ENCODE measurements around the gene JAM2.

Gene JAM2

DNA sequence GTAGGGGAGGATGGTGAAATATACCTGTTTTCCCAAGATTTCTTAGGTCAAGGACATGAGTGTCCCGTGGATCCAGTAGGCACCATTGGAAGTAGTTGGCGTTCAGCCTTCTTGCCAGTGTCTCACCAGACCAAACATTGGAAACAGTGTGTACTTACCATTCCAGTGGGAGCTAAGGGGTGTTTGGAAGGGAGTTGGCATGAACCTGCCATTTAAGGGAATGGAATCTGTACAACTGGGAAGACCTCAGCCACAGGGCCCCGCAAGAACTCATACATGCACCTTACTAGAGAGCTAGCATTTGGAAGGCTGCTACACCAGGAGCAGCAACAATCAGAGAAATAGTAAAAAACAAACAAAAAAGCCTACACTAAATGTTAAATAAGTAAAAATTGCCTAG, 82.9 kb downstream of the JAM2 start:
- no peak for DNase-seq

DNA sequence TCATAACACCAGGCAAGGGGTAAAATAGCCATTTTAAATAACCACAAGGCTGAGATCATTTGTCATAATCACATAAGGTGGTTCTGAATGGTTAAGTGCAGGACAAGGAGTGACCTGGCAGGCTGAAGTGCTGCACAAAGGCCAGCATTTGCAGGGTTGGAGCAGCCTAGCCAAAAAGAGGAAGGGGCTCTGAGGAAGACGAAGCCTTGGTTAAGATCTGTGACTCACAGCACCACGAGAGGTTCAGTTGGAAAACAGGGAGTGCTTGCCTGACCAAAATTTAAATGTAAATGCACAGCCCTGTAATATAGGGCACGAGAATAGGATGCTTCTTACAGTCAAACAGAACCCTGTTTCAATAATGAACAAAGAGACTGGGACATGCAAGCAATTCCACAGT, 83.6 kb downstream of the JAM2 start:
- DNase-seq, result peak; percentile 15

DNA sequence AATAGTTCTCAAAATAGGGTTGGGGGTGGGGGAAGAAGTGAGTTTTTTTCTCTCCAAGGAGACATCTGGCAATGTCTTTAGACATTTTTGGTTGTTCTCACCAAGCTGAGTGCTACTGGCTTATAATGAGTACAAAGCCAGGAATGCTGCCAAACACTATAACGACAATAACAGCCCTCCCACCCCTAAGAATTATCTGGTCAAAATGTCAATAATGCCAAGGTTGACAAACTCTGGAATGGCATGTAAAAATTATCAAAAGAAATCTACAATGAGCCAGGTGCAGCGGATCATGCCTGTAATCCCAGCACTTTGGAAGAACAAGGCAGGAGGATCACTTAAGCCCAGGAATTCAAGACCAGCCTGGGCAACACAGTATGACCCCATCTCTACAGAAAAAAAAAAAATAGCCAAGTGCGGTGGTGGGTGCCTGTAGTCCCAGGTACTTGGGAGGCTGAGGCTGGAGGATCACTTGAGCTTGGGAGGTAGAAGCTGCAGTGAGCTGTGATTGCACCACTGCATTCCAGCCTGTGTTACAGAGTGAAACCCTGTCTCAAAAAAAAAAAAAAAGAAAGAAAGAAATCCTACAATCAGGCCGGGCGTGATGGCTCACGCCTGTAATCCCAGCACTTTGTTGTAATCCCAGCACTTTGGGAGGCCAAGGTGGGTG, 93.2 kb downstream of the JAM2 start:
- DNase-seq, result no peak

DNA sequence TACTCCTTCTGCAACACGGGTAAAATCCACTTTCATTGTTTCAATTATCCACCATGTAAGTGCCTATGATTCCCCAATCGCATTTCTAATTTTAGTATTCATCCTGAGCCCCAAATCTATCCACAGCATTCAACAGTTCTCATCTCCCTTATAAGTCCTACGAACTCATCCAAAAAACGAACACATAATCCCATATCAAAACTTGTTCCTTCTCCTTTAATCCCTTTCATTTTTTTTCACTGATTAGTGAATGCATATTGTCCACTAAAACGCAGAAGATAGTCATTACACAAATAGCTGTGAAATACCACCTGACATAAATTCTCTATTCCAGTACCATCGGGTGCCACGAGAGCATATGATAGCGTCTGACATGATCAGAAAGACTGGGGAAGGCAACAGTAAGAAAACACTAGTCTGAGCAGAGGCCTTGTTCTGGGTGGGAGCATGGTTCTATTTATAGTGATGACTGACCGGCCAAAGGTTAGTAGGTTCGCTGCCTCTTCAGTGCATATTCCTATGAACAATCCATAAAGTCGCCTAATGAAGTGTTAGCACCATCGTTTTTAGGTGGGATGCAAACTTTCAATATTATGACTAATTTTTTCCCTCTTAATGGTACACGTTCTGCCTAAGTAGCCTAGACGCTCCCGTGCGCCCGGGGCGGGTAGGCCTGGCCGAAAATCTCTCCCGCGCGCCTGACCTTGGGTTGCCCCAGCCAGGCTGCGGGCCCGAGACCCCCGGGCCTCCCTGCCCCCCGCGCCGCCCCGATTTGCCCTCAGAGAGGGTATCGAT, 95.0 kb downstream of the JAM2 start:
- peak; percentile 57 for DNase-seq

DNA sequence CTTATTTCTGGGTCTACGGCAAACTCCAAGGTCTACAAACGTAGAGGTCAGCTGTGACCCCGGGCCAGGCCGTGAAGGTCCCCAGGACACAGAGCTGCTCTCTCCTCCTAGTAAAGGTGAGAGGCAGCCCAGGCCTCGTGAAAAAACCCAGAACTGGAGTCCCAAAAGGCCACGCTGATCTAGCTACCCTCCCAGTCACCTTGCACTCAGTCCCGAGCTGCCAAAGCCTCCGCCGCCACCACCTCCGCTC, 95.5 kb downstream of the JAM2 start:
- DNase-seq, result no peak

DNA sequence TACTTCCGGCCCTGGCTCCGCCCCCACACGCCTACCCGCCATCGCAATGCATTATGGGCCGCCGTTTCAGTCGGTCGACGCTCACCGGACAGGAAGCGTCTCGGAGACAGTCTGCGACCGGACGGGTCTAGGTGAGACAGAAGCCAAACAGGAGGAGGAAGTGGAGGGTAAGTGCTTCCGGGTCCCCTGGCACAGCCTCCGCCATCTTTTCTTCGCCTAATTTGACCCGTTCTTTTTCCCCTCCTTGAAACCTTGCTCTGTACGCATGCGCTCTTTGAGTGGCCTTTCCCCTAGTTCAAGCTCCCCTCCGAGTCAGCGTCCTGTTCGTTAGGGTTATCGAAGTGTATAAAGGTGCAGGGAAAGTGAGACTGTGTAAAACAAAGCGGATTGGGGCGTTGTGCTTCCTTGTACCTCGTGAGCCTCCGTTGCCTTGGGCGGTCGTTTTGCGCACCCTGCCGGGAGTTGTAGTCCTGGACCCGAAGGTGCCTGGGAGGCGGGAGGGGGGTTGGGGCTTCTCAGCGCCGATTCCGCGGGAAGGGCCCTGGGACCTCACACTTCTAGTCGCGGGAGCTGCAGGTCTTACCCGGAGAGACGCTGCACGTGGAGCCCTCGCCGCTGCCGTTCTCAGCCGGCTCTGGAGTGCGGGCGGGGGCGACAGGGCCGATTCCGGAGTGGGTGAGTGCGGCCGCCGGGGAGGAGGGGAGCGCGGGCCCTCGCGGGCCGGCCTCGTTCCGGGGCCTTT, 96.0 kb downstream of the JAM2 start, which contains the start of the genes ATP5PF and GABPA:
TSS of gene ATP5PF (minus strand) at position 1 of the 742 bp plus-strand sequence. CDS start 5,110 bp downstream, outside the sequence.
TSS of gene GABPA (plus strand) at position 69 of the 742 bp plus-strand sequence. CDS start 6,627 bp downstream, outside the sequence.
- DNase-seq, result peak; percentile 99

DNA sequence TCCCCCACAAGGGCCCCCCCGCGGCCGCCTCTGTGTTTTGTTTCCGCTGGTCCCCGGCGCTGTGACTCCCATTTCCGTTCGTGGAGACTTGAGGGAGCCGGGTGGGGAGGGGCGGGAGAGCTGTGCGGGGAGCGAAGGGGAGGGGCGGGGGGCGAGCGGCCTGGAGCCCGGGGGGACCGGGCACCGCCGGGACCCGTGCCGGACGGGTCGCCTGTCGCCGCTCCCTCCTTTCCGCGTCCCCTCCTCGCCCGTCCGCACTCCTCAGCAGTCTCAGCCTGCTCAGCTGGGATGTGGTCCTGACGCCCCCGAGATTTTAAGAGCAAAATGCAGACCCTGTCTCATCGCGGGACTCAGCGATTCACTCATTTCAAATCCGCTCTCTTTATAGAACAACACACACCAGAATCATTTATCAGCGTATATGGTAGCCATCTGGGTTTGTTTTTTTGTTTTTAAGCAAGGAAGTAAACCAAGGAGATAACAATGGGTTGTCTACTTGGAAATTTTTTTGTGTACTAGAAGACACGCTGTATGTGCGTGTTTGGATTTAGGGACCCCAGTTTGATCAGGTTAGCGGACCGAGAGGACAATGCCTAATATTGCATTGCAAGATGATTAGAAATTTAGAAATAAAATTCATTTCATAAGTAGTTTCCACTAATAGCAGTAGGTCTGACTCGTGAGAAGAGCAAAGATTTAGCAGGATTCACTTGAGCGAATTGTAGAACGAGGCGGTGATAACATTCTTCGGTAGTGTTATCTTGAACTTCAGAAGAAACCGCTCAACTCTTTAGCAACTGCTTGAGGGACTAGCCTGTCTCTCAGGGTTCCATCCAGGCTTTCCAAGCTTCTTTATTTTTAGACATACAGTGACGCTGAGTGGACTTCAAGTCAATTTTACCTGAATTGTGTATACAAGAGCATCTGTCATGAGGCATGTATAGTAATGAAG, 96.9 kb downstream of the JAM2 start:
- peak; percentile 83 for DNase-seq

DNA sequence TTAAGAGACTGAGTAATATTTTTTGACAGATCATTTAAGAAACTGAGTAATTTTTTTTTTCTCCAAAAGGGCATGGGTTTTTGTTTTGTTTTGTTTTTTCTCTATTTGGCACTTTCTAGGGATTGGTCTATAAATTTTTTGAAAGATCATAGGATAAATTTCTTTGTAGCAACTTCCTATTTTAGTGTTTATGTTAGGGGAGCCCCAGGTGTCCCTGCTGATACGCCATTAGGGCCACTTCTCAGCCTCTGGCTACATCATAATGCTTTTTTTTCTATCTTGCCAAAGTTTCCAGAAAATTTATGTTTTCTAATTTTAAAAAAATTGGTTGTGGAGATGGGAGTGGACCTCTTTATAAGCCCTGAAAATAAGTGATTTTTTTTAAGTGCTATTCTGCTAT, 98.4 kb downstream of the JAM2 start:
- DNase-seq, result peak; percentile 26

- DNase-seq, result no peak
Observed at GRCh38 chr21:25742900-25743299, 103.8 kb downstream of the JAM2 start.

DNA sequence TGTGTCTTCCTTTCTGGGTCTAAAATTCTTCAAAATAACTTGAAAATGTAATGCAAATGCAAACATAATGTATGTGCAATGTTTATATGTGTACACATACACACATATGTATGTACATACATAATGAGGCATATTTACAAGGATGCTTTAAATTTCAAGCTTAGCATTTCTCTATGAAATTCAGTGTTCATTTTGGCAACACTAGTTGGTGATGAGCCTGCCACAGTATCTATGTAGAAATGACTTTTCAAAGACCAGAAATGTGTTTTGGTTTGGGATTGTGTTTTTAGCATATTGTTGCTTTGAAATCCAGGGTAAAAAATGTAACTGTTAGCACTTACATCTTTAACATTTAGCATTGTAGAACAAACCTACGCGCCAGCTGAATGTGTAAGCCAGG, 105.8 kb downstream of the JAM2 start:
- no peak for DNase-seq

- peak; percentile 7 for DNase-seq
Observed at GRCh38 chr21:25750085-25750484, 111.0 kb downstream of the JAM2 start.

- no peak for DNase-seq
Observed at GRCh38 chr21:25752416-25752815, 113.4 kb downstream of the JAM2 start.

- no peak for DNase-seq
Observed at GRCh38 chr21:25756190-25756932, 117.3 kb downstream of the JAM2 start.

- DNase-seq, result no peak
Observed at GRCh38 chr21:25757531-25757930, 118.5 kb downstream of the JAM2 start.

DNA sequence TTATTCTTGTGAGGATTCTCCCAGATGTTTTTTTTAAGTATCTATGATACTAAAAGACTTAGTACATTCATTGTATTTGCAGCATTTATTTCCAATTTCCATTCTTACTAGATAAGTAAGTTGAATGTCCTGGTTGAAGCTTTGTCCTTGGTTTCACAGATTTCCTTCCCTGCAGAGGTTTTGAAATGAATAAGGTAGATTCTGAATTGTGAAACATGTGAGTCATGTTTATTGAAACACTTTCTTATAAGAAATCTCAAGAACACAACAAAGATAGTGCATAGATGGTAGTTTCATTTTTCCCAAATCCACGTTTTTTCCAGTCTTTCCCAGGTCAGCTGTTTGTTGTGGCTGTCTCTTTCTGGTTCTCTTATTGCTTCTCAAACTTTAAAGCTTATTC, 120.5 kb downstream of the JAM2 start:
- DNase-seq, result no peak

- DNase-seq, result no peak
Observed at GRCh38 chr21:25760061-25760460, 121.0 kb downstream of the JAM2 start.

DNA sequence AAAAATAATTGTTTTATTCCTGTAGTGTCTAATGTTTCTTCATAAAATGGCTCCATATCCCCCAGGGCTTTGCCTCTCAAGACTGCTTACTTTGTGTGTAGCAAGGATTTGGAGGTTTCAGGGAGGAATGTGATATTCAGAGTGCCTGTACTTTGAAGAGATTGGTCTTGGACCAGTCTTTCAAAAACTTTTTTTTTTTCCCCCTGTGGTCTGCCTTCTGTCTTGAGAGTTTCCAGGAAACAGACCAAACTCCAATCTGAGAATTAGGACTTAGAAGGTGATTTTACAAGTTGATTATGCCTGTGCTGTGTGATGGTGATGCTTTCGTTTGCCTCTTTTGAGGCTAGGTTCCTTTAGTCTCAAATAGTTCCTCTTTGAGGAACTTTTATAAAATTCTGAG, 121.6 kb downstream of the JAM2 start:
- no peak for DNase-seq

DNA sequence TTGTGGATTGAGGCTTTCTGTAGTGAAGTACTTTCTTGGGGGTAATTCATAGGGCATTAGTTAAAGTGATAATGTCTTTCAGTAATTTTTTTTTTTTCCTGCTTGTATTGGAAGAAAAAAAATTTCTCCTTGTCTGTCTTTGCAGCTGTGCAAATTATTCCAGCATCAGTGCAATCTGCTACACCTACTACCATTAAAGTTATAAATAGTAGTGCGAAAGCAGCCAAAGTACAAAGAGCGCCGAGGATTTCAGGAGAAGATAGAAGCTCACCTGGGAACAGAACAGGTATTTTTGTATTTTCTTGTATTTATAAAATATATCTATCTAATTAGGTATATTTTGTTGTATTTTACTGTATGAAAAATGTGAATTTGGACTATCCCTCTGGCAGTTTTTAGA, 125.0 kb downstream of the JAM2 start:
- DNase-seq, result no peak

Data from hematopoietic multipotent progenitor cell treated with erythropoietin and hydrocortisone succinate and interleukin-3 and kit ligand, for 6 days (in vitro differentiated cells).